Measurements from ENCODE around the gene GLRX5.

Gene GLRX5

GRCh38 chr14:95534299-95535225 lies at the start of gene GLRX5:
GLRX5 (plus strand) TSS chr14:95535050; CDS start chr14:95535090, 40 bp downstream.
- H3K36me3 ChIP-seq (ENCODE audit: control insufficient read depth, insufficient read depth, low read length): 0 out of 2 replicates have a peak, but pooled peaks cover 4% of the 10 kb centered on the region
- H3K9me3 ChIP-seq (ENCODE audit: control insufficient read depth, insufficient read depth, low read length): no peaks in the 10 kb centered on the region
- no peak within 1 kb of the TSS for H3K27ac ChIP-seq (ENCODE audit: low read length)
- DNase-seq (ENCODE audit: low read depth, low spot score): peak; percentile 94
- no CpG with 5 or more reads among the region's 97 CpGs for WGBS (ENCODE audit: insufficient coverage, insufficient read length)
- H3K27me3 ChIP-seq (ENCODE audit: control insufficient read depth, insufficient read depth, low read length): no peaks in the 10 kb centered on the region
- H3K4me3 ChIP-seq (ENCODE audit: low read length): peak within 1 kb of the TSS; percentile 98
- no peaks in the 10 kb centered on the region for H3K4me1 ChIP-seq (ENCODE audit: control insufficient read depth, insufficient read depth, low read length)

GRCh38 chr14:95485222-95485819 lies 49.5 kb upstream of the GLRX5 start:
- H3K27me3 ChIP-seq (ENCODE audit: control insufficient read depth, insufficient read depth, low read length): 0 out of 2 replicates have a peak, but pooled peaks cover 2% of the 10 kb centered on the region
- H3K4me1 ChIP-seq (ENCODE audit: control insufficient read depth, insufficient read depth, low read length): no peaks in the 10 kb centered on the region
- no peak for DNase-seq (ENCODE audit: low read depth, low spot score)
- no CpG with 5 or more reads among the region's 7 CpGs for WGBS (ENCODE audit: insufficient coverage, insufficient read length)
- H3K9me3 ChIP-seq (ENCODE audit: control insufficient read depth, insufficient read depth, low read length): no peaks in the 10 kb centered on the region
- no peaks in the 10 kb centered on the region for H3K36me3 ChIP-seq (ENCODE audit: control insufficient read depth, insufficient read depth, low read length)
- H3K27ac ChIP-seq (ENCODE audit: low read length): no peak overlapping the region
- no peak overlapping the region for H3K4me3 ChIP-seq (ENCODE audit: low read length)

GRCh38 chr14:95486875-95487668 lies 47.8 kb upstream of the GLRX5 start:
- Histone ChIP-seq H3K36me3 (ENCODE audit: control insufficient read depth, insufficient read depth, low read length) (no peaks in the 10 kb centered on the region), H3K27ac (ENCODE audit: low read length) (no peak overlapping the region), H3K4me1 (ENCODE audit: control insufficient read depth, insufficient read depth, low read length) (no peaks in the 10 kb centered on the region), H3K9me3 (ENCODE audit: control insufficient read depth, insufficient read depth, low read length) (no peaks in the 10 kb centered on the region), H3K4me3 (ENCODE audit: low read length) (no peak overlapping the region), H3K27me3 (ENCODE audit: control insufficient read depth, insufficient read depth, low read length) (0 out of 2 replicates have a peak, but pooled peaks cover 2% of the 10 kb centered on the region)
- no CpG with 5 or more reads among the region's 15 CpGs for WGBS (ENCODE audit: insufficient coverage, insufficient read length)
- DNase-seq (ENCODE audit: low read depth, low spot score): no peak

GRCh38 chr14:95487669-95488084 lies 47.2 kb upstream of the GLRX5 start:
- Histone ChIP-seq H3K4me3 (ENCODE audit: low read length) (no peak overlapping the region), H3K27me3 (ENCODE audit: control insufficient read depth, insufficient read depth, low read length) (0 out of 2 replicates have a peak, but pooled peaks cover 2% of the 10 kb centered on the region), H3K4me1 (ENCODE audit: control insufficient read depth, insufficient read depth, low read length) (no peaks in the 10 kb centered on the region), H3K27ac (ENCODE audit: low read length) (no peak overlapping the region), H3K9me3 (ENCODE audit: control insufficient read depth, insufficient read depth, low read length) (no peaks in the 10 kb centered on the region), H3K36me3 (ENCODE audit: control insufficient read depth, insufficient read depth, low read length) (no peaks in the 10 kb centered on the region)
- no CpG with 5 or more reads among the region's 3 CpGs for WGBS (ENCODE audit: insufficient coverage, insufficient read length)
- no peak for DNase-seq (ENCODE audit: low read depth, low spot score)

GRCh38 chr14:95488376-95489213 lies 46.3 kb upstream of the GLRX5 start:
- WGBS (ENCODE audit: insufficient coverage, insufficient read length): no CpG with 5 or more reads among the region's 6 CpGs
- H3K27ac ChIP-seq (ENCODE audit: low read length): no peak overlapping the region

GRCh38 chr14:95489214-95490137 lies 45.4 kb upstream of the GLRX5 start:
- Histone ChIP-seq H3K4me3 (ENCODE audit: low read length) (no peak overlapping the region), H3K27me3 (ENCODE audit: control insufficient read depth, insufficient read depth, low read length) (0 out of 2 replicates have a peak, but pooled peaks cover 2% of the 10 kb centered on the region), H3K27ac (ENCODE audit: low read length) (no peak overlapping the region), H3K36me3 (ENCODE audit: control insufficient read depth, insufficient read depth, low read length) (no peaks in the 10 kb centered on the region), H3K9me3 (ENCODE audit: control insufficient read depth, insufficient read depth, low read length) (no peaks in the 10 kb centered on the region), H3K4me1 (ENCODE audit: control insufficient read depth, insufficient read depth, low read length) (no peaks in the 10 kb centered on the region)
- WGBS (ENCODE audit: insufficient coverage, insufficient read length): no CpG with 5 or more reads among the region's 9 CpGs
- DNase-seq (ENCODE audit: low read depth, low spot score): no peak

More at GRCh38 chr14:95488376-95489213, 46.3 kb upstream of the GLRX5 start:
- no peak for DNase-seq (ENCODE audit: low read depth, low spot score)
- H3K36me3 ChIP-seq (ENCODE audit: control insufficient read depth, insufficient read depth, low read length): no peaks in the 10 kb centered on the region
- H3K9me3 ChIP-seq (ENCODE audit: control insufficient read depth, insufficient read depth, low read length): no peaks in the 10 kb centered on the region
- no peak overlapping the region for H3K4me3 ChIP-seq (ENCODE audit: low read length)
- 0 out of 2 replicates have a peak, but pooled peaks cover 2% of the 10 kb centered on the region for H3K27me3 ChIP-seq (ENCODE audit: control insufficient read depth, insufficient read depth, low read length)
- H3K4me1 ChIP-seq (ENCODE audit: control insufficient read depth, insufficient read depth, low read length): no peaks in the 10 kb centered on the region

GRCh38 chr14:95490138-95490509 lies 44.7 kb upstream of the GLRX5 start:
- no peak overlapping the region for H3K27ac ChIP-seq (ENCODE audit: low read length)
- no peaks in the 10 kb centered on the region for H3K36me3 ChIP-seq (ENCODE audit: control insufficient read depth, insufficient read depth, low read length)
- DNase-seq (ENCODE audit: low read depth, low spot score): no peak
- H3K27me3 ChIP-seq (ENCODE audit: control insufficient read depth, insufficient read depth, low read length): 0 out of 2 replicates have a peak, but pooled peaks cover 2% of the 10 kb centered on the region
- H3K9me3 ChIP-seq (ENCODE audit: control insufficient read depth, insufficient read depth, low read length): no peaks in the 10 kb centered on the region
- no CpG with 5 or more reads among the region's 5 CpGs for WGBS (ENCODE audit: insufficient coverage, insufficient read length)
- H3K4me1 ChIP-seq (ENCODE audit: control insufficient read depth, insufficient read depth, low read length): no peaks in the 10 kb centered on the region
- H3K4me3 ChIP-seq (ENCODE audit: low read length): no peak overlapping the region

GRCh38 chr14:95490727-95491451 lies 44.0 kb upstream of the GLRX5 start:
- no peaks in the 10 kb centered on the region for H3K36me3 ChIP-seq (ENCODE audit: control insufficient read depth, insufficient read depth, low read length)
- H3K27me3 ChIP-seq (ENCODE audit: control insufficient read depth, insufficient read depth, low read length): 0 out of 2 replicates have a peak, but pooled peaks cover 2% of the 10 kb centered on the region
- no peaks in the 10 kb centered on the region for H3K9me3 ChIP-seq (ENCODE audit: control insufficient read depth, insufficient read depth, low read length)
- H3K4me3 ChIP-seq (ENCODE audit: low read length): no peak overlapping the region
- DNase-seq (ENCODE audit: low read depth, low spot score): no peak
- no CpG with 5 or more reads among the region's 10 CpGs for WGBS (ENCODE audit: insufficient coverage, insufficient read length)
- H3K4me1 ChIP-seq (ENCODE audit: control insufficient read depth, insufficient read depth, low read length): no peaks in the 10 kb centered on the region
- H3K27ac ChIP-seq (ENCODE audit: low read length): no peak overlapping the region
